Hepatocyte (in vitro differentiated cells): ENCODE data around the gene PDIA2. TPM values are rescaled to one million over a fixed set of nuclear protein-coding genes. Genes with fewer than 3 reads are reported as not detected.

Source experiments
- DNase-seq: peaks from one replicate; pipeline ENCODE4 v3.0.0-alpha.2; 2016; ENCODE audit warnings: low spot score
- H2AFZ ChIP-seq: fragments of 200-600 bp; sonication (generic); 2 replicates; pipeline ENCODE4 v1.6.0; 2016; ENCODE audit warnings: antibody characterized with exemption, mild to moderate bottlenecking
- H3K27ac ChIP-seq: fragments of 200-600 bp; sonication (generic); 2 replicates; pipeline ENCODE4 v1.5.1; 2016; ENCODE audit warnings: mild to moderate bottlenecking
- H3K27me3 ChIP-seq: fragments of 200-600 bp; sonication (generic); 2 replicates; pipeline ENCODE4 v1.6.1; 2016
- H3K36me3 ChIP-seq: fragments of 200-600 bp; sonication (generic); replicated peaks from 2 replicates; pipeline ENCODE4 v1.5.1; 2016; ENCODE audit warnings: low read depth; ENCODE audit not compliant: insufficient read depth
- H3K4me1 ChIP-seq: fragments of 200-600 bp; sonication (generic); 2 replicates; pipeline ENCODE4 v1.5.1; 2016; ENCODE audit warnings: mild to moderate bottlenecking, moderate library complexity; ENCODE audit not compliant: insufficient read depth
- H3K4me2 ChIP-seq: fragments of 200-600 bp; sonication (generic); 2 replicates; pipeline ENCODE4 v1.6.0; 2016
- H3K4me3 ChIP-seq: fragments of 200-600 bp; sonication (generic); 2 replicates; pipeline ENCODE4 v1.5.1; 2016; ENCODE audit warnings: mild to moderate bottlenecking
- H3K79me2 ChIP-seq: fragments of 200-600 bp; sonication (generic); 2 replicates; pipeline ENCODE4 v1.6.0; 2017; ENCODE audit warnings: mild to moderate bottlenecking
- H3K9me2 ChIP-seq: fragments of 200-600 bp; sonication (generic); replicated peaks from 2 replicates; pipeline ENCODE4 v1.6.0; 2017; ENCODE audit warnings: mild to moderate bottlenecking; ENCODE audit not compliant: insufficient read depth
- H3K9me3 ChIP-seq: fragments of 200-600 bp; sonication (generic); 2 replicates; pipeline ENCODE4 v1.5.1; 2016; ENCODE audit warnings: low read depth, mild to moderate bottlenecking
- H4K20me1 ChIP-seq: fragments of 200-600 bp; sonication (generic); 2 replicates; pipeline ENCODE4 v1.6.0; 2016; ENCODE audit warnings: mild to moderate bottlenecking; ENCODE audit not compliant: insufficient read depth, poor library complexity, severe bottlenecking
- EZH2 ChIP-seq: fragments of 200-600 bp; sonication (generic); IDR thresholded peaks from 2 replicates; pipeline ENCODE4 v1.6.1; 2016; ENCODE audit warnings: antibody characterized with exemption, mild to moderate bottlenecking, borderline replicate concordance
- EZH2phosphoT487 ChIP-seq: fragments of 200-600 bp; sonication (generic); IDR thresholded peaks from one replicate; pipeline ENCODE4 v1.6.1; 2018; ENCODE audit warnings: antibody characterized with exemption, mild to moderate bottlenecking, low read depth, moderate library complexity; ENCODE audit not compliant: unreplicated experiment, severe bottlenecking
- WGBS: methylation state at CpG from one replicate; pipeline ENCODE4 v1.1.6; 2016; ENCODE audit warnings: low lambda C conversion rate; ENCODE audit errors: missing lambda C conversion rate; 5-methylcytosine and 5-hydroxymethylcytosine counted together
- polyA plus RNA-seq: library from polyadenylated mRNA; unstranded; fragments of >200 nt; fragmentation: Nextera tagmentation; extraction: Ambion mirVana; gene quantifications from 2 replicates; pipeline ENCODE4 v1.2.1, GENCODE V29; 2016
- total RNA-seq: library from RNA; depleted of rRNA; stranded (reverse); fragments of >200 nt; gene quantifications from 2 replicates; pipeline ENCODE4 v1.2.3, GENCODE V29; 2014
- TF ChIP-seq, protein P1 (sequence below): fragments of 200-600 bp; sonication (generic); IDR thresholded peaks from 2 replicates; pipeline ENCODE4 v1.5.1; 2016; ENCODE audit warnings: antibody characterized with exemption, mild to moderate bottlenecking; ENCODE audit not compliant: poor library complexity

PDIA2 gene
- total and polyA plus RNA-seq, 2 experiments from 2014 or later = 0.47 TPM; not detected in 1

DNA sequence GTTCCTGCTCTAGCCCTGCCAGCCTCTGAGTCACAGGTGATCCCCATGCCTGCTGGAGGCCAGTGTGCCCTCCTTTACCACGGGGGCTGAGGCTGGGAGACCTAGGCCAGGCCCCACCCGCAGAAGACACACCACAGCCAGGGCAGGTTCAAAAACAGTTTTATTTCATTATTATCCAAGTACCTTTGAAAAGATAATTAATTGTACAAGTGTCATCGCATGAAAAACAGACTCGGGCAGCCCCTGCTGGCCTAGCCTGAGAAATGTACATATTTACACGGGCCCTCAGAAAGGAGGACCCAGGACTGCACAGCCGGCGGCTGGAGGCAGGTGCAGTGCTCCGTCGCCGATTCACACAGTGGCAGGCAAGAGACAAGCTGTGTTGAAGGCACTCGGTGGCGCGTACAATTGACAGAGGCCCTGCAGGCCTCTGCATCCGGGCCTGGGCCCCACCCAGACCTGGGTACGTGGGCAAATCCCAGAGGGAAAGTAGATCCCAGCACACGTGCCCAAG, 4.4 kb downstream of the PDIA2 start:
- no peaks in the 10 kb centered on the region for H3K79me2 ChIP-seq
- no peak overlapping the region for H3K4me3 ChIP-seq
- no peak overlapping the region for H2AFZ ChIP-seq
- no peak for DNase-seq
- no peaks in the 10 kb centered on the region for H3K9me2 ChIP-seq
- no peaks in the 10 kb centered on the region for H4K20me1 ChIP-seq
- H3K4me2 ChIP-seq = no peak overlapping the region
- no peak overlapping the region for H3K27ac ChIP-seq
- no peaks in the 10 kb centered on the region for H3K36me3 ChIP-seq
- WGBS = 90% methylated on average over 16 of the region's 16 CpGs
- no peaks in the 10 kb centered on the region for H3K27me3 ChIP-seq
- no peaks in the 10 kb centered on the region for H3K4me1 ChIP-seq
- TF ChIP-seq, protein P1, sequence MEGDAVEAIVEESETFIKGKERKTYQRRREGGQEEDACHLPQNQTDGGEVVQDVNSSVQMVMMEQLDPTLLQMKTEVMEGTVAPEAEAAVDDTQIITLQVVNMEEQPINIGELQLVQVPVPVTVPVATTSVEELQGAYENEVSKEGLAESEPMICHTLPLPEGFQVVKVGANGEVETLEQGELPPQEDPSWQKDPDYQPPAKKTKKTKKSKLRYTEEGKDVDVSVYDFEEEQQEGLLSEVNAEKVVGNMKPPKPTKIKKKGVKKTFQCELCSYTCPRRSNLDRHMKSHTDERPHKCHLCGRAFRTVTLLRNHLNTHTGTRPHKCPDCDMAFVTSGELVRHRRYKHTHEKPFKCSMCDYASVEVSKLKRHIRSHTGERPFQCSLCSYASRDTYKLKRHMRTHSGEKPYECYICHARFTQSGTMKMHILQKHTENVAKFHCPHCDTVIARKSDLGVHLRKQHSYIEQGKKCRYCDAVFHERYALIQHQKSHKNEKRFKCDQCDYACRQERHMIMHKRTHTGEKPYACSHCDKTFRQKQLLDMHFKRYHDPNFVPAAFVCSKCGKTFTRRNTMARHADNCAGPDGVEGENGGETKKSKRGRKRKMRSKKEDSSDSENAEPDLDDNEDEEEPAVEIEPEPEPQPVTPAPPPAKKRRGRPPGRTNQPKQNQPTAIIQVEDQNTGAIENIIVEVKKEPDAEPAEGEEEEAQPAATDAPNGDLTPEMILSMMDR = no peak
- TF ChIP-seq EZH2 = no peak
- TF ChIP-seq EZH2phosphoT487 = no peak
- H3K9me3 ChIP-seq = no peaks in the 10 kb centered on the region

DNA sequence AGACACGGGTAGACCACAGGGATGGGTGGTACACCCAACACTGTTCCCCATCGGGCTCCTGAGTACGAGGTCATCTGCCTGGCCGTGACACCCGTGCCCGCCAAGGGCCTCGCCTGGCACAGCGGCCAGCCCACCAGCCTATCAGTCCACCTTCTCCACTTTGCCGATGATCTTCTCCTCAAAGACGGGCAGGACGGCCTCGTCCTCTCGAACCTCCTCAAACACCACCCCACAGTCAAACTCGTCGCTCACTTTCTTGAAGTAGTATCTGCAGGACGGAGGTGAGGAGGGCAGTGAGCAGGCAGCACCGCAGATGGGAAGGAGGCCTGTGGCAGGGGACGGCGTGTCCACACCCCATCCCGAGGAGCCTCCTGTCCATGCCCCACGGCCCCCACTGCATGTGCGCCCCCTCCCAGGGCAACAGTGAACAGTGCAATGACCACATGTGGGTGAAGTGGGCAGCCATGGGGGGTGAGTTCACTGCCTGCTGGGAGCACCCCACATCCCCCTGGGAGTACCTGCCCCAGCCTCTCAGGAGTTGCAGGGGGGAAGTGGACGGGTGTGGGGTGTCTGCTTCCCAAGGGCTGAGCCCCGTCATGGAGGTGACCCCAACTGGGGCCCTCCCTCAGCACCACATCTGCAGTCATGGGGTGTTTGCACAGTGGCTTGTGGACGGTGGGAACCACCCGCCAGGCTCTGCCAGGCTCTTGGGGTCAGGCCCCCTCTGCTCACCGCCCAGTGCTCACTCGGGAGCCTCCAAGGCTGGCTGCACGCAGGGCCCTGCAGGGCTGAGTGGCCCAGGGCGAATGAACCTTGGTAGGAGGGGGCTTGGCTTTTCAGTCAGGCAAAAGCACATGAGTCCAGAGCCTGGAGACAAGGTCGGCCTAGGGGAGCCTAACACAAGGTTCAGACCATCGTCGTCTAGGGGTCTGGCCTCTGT, 5.3 kb downstream of the PDIA2 start:
- no peaks in the 10 kb centered on the region for H3K79me2 ChIP-seq
- TF ChIP-seq, protein P1 = no peak
- TF ChIP-seq EZH2 (no peak), EZH2phosphoT487 (no peak)
- no peaks in the 10 kb centered on the region for H3K36me3 ChIP-seq
- H3K4me1 ChIP-seq = no peaks in the 10 kb centered on the region
- 95% methylated on average over 33 of the region's 33 CpGs for WGBS
- no peaks in the 10 kb centered on the region for H3K27me3 ChIP-seq
- H3K27ac ChIP-seq = no peak overlapping the region
- H3K9me3 ChIP-seq = no peaks in the 10 kb centered on the region
- H3K4me3 ChIP-seq = no peak overlapping the region
- no peak overlapping the region for H2AFZ ChIP-seq
- no peaks in the 10 kb centered on the region for H3K9me2 ChIP-seq
- no peak overlapping the region for H3K4me2 ChIP-seq
- no peak for DNase-seq
- H4K20me1 ChIP-seq = no peaks in the 10 kb centered on the region

DNA sequence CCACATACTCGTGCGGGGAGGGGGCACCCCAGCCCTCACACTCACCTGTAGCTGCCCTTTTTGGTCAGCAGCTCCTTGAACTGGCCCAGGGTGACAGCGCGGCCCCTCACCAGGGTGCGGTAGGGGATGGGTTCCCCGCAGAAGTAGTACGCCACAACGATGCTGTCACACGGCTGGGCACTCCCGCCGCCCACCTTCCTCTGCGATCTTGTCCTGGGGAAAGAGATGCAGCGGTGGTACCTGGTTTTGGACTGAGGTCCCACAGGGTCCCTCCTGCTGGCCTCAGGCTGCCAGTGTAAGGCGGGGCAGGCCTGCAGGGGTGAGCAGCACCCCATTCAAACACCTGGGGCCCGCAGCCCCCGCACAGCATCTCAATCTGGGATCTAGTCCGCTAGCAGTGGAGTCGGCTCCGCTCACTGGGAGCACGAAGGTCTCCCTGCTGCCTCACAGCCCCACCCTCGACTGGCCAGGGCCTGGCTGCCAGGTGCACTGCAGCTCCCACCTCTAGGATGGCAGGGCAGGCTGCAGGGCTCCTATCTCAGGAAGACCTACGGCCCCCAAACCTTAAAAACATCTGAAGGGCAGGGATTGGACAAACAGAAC, 6.5 kb downstream of the PDIA2 start:
- Histone ChIP-seq H3K27ac (no peak overlapping the region), H2AFZ (no peak overlapping the region), H3K79me2 (no peaks in the 10 kb centered on the region), H3K9me2 (no peaks in the 10 kb centered on the region), H3K9me3 (no peaks in the 10 kb centered on the region), H3K4me3 (no peak overlapping the region), H3K36me3 (no peaks in the 10 kb centered on the region), H3K4me1 (no peaks in the 10 kb centered on the region), H3K4me2 (no peak overlapping the region), H3K27me3 (no peaks in the 10 kb centered on the region), H4K20me1 (no peaks in the 10 kb centered on the region)
- TF ChIP-seq EZH2 (no peak), EZH2phosphoT487 (no peak)
- TF ChIP-seq, protein P1 = no peak
- WGBS = 95% methylated on average over 22 of the region's 22 CpGs
- DNase-seq = no peak
